Neural progenitor cell (in vitro differentiated cells): ENCODE data around the gene LIPT1.

Experiments
- EZH2 ChIP-seq: fragments of 200-600 bp; sonication (generic); IDR thresholded peaks from 2 replicates; pipeline ENCODE4 v1.6.1; 2017; ENCODE audit warnings: antibody characterized with exemption, mild to moderate bottlenecking, moderate library complexity
- EZH2phosphoT487 ChIP-seq: fragments of 200-600 bp; sonication (generic); IDR thresholded peaks from 2 replicates; pipeline ENCODE4 v1.6.1; 2017; ENCODE audit warnings: antibody characterized with exemption
- TF ChIP-seq, protein P1 (sequence below): fragments of 200-600 bp; sonication (generic); IDR thresholded peaks from 2 replicates; pipeline ENCODE4 v1.5.1; 2017; ENCODE audit warnings: antibody characterized with exemption, mild to moderate bottlenecking

GRCh38 chr2:99180755-99181623 lies 26.2 kb downstream of the LIPT1 start, which contains the start of the genes MITD1 and MRPL30:
- TF ChIP-seq, protein P1, sequence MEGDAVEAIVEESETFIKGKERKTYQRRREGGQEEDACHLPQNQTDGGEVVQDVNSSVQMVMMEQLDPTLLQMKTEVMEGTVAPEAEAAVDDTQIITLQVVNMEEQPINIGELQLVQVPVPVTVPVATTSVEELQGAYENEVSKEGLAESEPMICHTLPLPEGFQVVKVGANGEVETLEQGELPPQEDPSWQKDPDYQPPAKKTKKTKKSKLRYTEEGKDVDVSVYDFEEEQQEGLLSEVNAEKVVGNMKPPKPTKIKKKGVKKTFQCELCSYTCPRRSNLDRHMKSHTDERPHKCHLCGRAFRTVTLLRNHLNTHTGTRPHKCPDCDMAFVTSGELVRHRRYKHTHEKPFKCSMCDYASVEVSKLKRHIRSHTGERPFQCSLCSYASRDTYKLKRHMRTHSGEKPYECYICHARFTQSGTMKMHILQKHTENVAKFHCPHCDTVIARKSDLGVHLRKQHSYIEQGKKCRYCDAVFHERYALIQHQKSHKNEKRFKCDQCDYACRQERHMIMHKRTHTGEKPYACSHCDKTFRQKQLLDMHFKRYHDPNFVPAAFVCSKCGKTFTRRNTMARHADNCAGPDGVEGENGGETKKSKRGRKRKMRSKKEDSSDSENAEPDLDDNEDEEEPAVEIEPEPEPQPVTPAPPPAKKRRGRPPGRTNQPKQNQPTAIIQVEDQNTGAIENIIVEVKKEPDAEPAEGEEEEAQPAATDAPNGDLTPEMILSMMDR: no peak
- TF ChIP-seq EZH2 (no peak), EZH2phosphoT487 (no peak)
